ENCODE results near the gene KRTAP6-2.

- TF ChIP-seq EZH2 (IDR thresholded peaks at IDR 0.05; ENCODE audit: insufficient read depth, poor library complexity, severe bottlenecking), result no peak
- TF ChIP-seq EZH2phosphoT487 (IDR thresholded peaks at IDR 0.05; ENCODE audit: insufficient read depth, low read depth), result no peak
Measured at GRCh38 chr21:30592140-30592539, 6.6 kb downstream of the KRTAP6-2 start, which contains the start of gene KRTAP6-3.
